Mucosa of stomach (tissue), 1 donor: Measurements from ENCODE around the gene SLC2A13.
"Not testable (repeated sequence)": the region's sequence is repeated elsewhere in the genome, so short reads cannot be mapped to it uniquely, and the experiment has no call there.

Experiments
- H3K27me3 ChIP-seq: one replicate; pipeline ENCODE4 v1.7.0; 2013; ENCODE audit warnings: mild to moderate bottlenecking, low read length; ENCODE audit not compliant: control insufficient read depth, insufficient read depth
- H3K36me3 ChIP-seq: one replicate; pipeline ENCODE4 v1.7.0; 2013; ENCODE audit warnings: low read length; ENCODE audit not compliant: control insufficient read depth, insufficient read depth
- H3K4me1 ChIP-seq: one replicate; pipeline ENCODE4 v1.7.0; 2013; ENCODE audit warnings: mild to moderate bottlenecking, low read length; ENCODE audit not compliant: control insufficient read depth, insufficient read depth
- H3K4me3 ChIP-seq: one replicate; pipeline ENCODE4 v1.7.0; 2013; ENCODE audit warnings: low read length
- H3K9ac ChIP-seq: one replicate; pipeline ENCODE4 v1.7.0; 2013; ENCODE audit warnings: mild to moderate bottlenecking, low read length, moderate library complexity
- H3K9me3 ChIP-seq: one replicate; pipeline ENCODE4 v1.7.0; 2013; ENCODE audit warnings: mild to moderate bottlenecking, low read length, moderate library complexity; ENCODE audit not compliant: control insufficient read depth
- donor health status: Pancreatic carcinoma.

Gene SLC2A13

DNA sequence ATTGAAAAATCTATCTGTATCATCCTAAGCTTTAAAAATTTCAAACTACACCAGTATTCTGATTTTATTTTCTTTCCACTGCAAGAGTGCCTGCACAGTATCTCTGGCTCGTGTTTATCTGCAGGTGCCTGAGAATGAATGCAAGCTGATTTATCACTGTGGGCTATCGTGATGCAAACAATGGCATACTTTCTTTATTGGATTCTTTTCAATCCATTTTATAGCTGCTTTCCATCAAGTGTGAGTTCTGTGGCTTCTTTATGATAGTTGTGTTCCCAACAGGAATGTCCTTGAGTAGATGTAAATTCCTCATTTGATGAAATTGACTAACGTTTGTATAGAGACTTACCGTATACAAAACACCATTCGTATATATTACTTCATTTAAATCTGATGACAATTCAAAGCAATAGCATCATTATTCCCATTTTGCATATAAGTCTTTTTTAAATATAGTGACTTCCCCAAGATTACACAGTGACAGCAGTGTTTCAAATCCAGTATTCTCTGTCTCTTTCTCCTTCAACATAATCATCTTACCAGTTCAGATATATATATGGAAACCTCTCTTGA lies 326.0 kb downstream of the SLC2A13 start:
- no peaks in the 10 kb centered on the region for H3K4me1 ChIP-seq
- H3K4me3 ChIP-seq, result no peak overlapping the region
- no peaks in the 10 kb centered on the region for H3K36me3 ChIP-seq
- H3K9ac ChIP-seq, result no peak overlapping the region
- no peaks in the 10 kb centered on the region for H3K27me3 ChIP-seq
- no peaks in the 10 kb centered on the region for H3K9me3 ChIP-seq

DNA sequence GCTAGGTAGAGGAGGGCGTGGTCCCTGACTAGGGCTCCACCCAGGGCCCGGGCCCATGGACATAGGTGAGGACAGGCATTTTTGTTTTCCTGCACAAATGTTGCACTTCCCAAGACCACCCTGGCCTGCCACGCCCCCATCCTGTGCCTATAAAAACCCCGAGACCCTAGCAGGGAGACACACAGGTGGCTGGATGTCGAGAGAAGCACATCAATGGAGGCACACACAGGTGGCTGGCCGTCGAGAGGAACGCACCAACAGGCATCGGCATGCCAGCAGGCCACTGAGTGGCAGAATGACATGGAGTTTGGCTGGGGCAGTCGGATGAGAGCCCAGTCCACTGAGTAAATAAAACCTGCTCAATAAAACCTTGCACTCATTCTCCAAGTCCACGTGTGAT lies 328.4 kb downstream of the SLC2A13 start:
- no peaks in the 10 kb centered on the region for H3K36me3 ChIP-seq
- no peaks in the 10 kb centered on the region for H3K4me1 ChIP-seq
- H3K27me3 ChIP-seq, result no peaks in the 10 kb centered on the region
- H3K4me3 ChIP-seq, result no peak overlapping the region
- no peaks in the 10 kb centered on the region for H3K9me3 ChIP-seq
- no peak overlapping the region for H3K9ac ChIP-seq

DNA sequence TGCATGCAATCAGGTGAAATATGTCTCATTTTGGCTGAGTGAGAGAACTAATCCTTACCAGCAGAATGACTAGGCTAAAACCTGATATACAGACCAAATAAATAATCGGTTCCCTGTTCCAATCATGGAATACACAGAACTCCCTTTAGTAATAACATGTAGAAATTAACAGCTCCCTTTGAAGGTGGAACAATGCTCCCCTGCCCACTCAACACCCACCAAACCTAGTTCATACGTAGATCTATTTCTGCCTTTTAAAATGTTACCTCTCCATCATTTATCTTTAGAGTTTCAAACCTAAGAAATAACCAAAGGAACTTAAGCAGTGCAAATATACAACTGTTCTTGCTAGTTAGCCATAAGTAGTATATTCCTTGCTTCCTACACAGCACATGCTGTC lies 332.6 kb downstream of the SLC2A13 start:
- Histone ChIP-seq H3K4me3 (no peak overlapping the region), H3K27me3 (no peaks in the 10 kb centered on the region), H3K9me3 (no peaks in the 10 kb centered on the region), H3K36me3 (no peaks in the 10 kb centered on the region), H3K9ac (no peak overlapping the region), H3K4me1 (no peaks in the 10 kb centered on the region)

DNA sequence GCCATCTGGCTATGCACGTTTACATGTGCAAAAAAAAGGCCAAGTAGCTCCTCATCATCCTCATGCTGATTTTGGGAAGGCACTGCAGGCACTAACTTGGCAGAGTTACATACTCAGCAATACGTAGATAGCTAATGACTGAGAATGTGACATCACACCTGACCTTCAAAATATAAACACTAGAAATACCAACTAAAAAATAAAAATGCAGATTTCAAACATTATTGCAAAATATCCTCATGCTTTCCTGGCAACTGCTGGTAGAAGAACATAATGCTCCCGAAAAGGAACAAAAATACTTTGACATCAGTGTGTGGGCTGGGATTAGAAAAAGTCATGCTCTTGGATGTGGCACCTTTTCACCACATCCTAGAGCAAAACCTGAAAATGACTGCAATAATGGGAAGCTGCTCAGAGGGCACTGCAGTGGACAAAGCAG lies 333.0 kb downstream of the SLC2A13 start:
- Histone ChIP-seq H3K27me3 (no peaks in the 10 kb centered on the region), H3K9ac (no peak overlapping the region), H3K36me3 (no peaks in the 10 kb centered on the region), H3K4me3 (no peak overlapping the region), H3K4me1 (no peaks in the 10 kb centered on the region), H3K9me3 (no peaks in the 10 kb centered on the region)

DNA sequence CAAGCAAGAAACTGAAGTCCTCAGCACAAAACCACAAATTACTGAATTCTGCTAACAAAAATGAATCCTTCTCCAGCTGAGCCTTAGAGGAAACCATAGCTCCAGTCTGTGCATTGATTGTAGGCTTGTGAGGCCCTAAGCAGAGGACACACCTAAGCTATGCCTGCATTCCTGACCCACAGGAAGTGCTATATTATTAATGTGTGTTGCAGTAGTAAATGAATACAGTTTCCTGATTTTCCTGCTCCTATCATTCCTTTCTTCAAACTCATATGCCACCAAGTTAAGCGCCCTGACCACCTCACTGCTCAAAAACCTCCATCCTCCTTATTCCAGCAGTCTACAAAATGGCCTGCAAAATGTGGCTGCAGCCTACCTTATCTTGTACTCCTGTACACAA lies 334.4 kb downstream of the SLC2A13 start:
- Histone ChIP-seq H3K4me1 (no peaks in the 10 kb centered on the region), H3K9ac (no peak overlapping the region), H3K36me3 (no peaks in the 10 kb centered on the region), H3K9me3 (no peaks in the 10 kb centered on the region), H3K27me3 (no peaks in the 10 kb centered on the region), H3K4me3 (no peak overlapping the region)

DNA sequence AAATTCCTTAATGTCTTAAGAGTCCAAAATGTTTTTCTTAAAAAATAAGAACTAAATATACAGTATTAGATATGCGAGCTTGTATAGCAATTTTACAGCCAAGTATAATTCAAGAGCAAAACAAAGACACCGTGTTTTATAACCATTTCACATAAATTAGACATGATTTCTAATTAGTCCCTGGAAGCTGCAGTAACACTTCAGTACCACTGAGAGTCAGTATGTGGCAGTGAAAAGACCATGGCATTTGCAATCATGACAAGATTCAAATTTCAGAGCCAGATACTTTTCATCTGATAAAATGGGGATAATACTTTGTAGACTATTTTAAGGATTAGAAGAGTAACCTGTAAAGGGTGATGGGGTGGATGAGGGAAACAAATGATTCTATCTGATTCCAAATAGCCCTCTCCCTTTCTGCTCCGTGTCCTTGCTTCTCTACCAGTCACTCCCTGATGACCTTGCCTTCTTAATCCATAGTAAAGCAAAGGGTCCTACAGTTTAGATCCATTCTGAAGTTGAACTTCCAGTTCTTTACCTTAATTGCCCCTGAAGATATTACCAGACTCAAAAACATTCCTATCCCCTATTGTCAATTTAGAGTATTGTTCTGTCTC lies 340.8 kb downstream of the SLC2A13 start:
- H3K9me3 ChIP-seq, result no peaks in the 10 kb centered on the region
- no peaks in the 10 kb centered on the region for H3K36me3 ChIP-seq
- H3K27me3 ChIP-seq, result no peaks in the 10 kb centered on the region
- no peak overlapping the region for H3K4me3 ChIP-seq
- H3K9ac ChIP-seq, result no peak overlapping the region
- no peaks in the 10 kb centered on the region for H3K4me1 ChIP-seq

DNA sequence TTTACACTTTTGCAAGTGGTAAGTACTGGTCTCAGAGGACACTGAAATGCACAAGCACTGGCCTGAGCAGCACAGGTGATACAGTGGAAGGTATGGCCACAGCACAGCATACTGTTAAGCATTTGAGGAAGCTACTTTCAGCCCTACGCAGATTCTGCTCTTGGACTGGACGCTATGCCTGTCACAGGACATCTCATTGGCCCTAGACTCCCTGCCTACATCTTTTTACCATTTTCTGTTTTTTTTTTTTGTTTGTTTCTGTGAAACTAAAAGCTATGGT lies 342.1 kb downstream of the SLC2A13 start:
- Histone ChIP-seq H3K27me3 (no peaks in the 10 kb centered on the region), H3K9ac (no peak overlapping the region), H3K36me3 (no peaks in the 10 kb centered on the region), H3K9me3 (no peaks in the 10 kb centered on the region), H3K4me1 (no peaks in the 10 kb centered on the region), H3K4me3 (no peak overlapping the region)

DNA sequence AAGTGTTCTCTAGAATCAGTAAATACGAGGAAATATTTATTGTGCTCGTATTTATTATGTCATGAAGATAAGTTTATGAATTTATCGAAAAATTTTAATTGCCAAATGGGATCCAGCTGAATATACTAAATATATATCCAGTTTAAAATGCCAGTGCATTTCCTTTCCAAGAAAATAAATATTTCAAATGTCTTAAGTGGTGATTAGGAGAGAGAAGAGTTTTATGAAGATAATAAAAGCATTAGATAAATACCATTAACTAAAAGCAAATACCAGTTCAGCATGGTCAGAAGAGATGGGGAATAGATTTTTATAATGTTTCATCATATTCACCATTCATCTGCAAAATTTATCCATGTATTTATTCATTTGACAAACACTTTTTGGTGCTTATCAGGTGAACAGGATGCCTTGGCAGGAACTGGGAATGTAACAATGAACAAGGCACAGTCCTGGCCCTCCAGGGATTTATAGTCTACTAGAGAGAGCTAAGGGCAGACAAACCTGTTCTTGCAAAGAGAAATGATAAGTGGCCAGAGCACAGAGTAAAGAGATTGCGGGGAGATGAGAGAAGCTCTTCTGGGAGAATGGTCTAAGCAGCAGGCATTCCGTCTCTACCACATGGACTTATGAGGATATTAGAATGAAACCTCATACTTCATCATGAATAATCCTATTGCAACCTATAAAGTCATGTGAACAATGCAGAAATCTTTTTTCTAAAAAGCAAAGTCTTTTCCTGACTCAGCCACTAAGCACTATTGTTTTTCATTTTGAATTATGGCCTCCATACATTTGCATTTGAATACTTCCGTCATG lies 342.6 kb downstream of the SLC2A13 start:
- no peaks in the 10 kb centered on the region for H3K36me3 ChIP-seq

DNA sequence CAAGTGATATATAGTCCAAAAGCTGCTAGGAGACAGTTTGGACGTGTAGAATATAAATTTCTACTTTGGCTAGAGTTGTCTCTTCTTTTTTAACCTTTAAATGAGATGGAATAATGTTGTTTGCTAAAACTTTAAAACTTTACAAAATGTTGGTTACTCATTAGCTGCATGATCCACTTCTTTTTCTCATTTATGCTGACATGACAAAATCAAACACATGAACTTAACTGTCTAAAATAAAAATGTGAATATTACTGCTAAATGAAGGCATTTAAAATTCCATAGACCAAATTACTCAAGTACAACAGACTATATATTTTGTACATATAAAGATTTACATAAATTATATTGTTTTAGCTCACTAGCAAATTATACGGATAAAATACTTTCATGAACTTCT lies 350.4 kb downstream of the SLC2A13 start:
- Histone ChIP-seq H3K27me3 (no peaks in the 10 kb centered on the region), H3K9me3 (no peaks in the 10 kb centered on the region), H3K4me3 (no peak overlapping the region), H3K4me1 (no peaks in the 10 kb centered on the region), H3K36me3 (no peaks in the 10 kb centered on the region), H3K9ac (no peak overlapping the region)

More for the DNA sequence above, 342.6 kb downstream of the SLC2A13 start:
- no peak overlapping the region for H3K4me3 ChIP-seq
- no peaks in the 10 kb centered on the region for H3K27me3 ChIP-seq
- no peaks in the 10 kb centered on the region for H3K4me1 ChIP-seq
- no peaks in the 10 kb centered on the region for H3K9me3 ChIP-seq
- no peak overlapping the region for H3K9ac ChIP-seq

DNA sequence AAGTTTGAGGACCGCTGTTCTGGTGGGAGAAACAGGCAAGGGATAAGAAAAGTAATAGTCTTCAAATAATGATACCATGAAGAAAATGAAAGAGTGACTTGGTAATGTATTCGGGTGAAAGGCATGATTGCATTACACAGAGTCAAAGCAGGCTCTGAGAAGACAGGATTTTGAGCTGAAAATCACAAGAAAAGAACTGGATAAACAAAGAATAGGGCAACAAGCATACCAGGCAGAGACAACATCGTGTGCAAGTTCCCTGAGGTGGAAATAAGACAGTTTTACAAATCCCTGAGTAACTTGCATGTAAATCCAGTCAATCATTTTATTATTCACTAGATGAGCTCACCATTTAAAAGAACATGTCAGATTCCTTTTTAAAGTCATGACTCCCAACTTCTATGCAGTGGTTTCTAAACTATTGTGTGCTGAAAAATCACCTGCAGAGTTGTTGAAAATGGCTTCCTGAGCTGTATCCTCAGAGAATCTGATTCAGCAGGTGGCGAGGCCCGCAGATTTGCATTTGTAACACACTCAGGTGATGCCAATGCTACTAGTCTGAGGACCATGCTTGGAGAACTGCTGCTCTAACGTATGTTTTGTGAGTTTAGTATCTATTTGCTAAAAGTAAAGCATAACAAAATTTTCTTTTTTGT lies 353.3 kb downstream of the SLC2A13 start:
- Histone ChIP-seq H3K9me3 (no peaks in the 10 kb centered on the region), H3K4me3 (no peak overlapping the region), H3K4me1 (no peaks in the 10 kb centered on the region), H3K9ac (no peak overlapping the region), H3K27me3 (no peaks in the 10 kb centered on the region), H3K36me3 (no peaks in the 10 kb centered on the region)

DNA sequence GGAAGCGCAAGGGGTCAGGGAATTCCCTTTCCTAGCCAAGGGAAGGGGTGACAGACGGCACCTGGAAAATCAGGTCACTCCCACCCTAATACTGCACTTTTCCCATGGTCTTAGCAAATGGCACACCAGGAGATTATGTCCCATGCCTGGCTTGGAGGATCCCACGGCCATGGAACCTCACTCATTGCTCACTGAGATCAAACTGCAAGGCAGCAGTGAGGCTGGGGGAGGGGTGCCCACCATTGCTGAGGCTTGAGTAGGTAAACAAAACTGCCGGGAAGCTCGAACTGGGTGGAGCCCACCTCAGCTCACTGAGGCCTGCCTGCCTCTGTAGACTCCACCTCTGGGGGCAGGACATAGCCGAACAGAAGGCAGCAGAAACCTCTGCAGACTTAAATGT lies 359.7 kb downstream of the SLC2A13 start:
- H3K9me3 ChIP-seq, H3K36me3 ChIP-seq, H3K4me3 ChIP-seq, H3K4me1 ChIP-seq, H3K9ac ChIP-seq, H3K27me3 ChIP-seq: not testable (repeated sequence)

DNA sequence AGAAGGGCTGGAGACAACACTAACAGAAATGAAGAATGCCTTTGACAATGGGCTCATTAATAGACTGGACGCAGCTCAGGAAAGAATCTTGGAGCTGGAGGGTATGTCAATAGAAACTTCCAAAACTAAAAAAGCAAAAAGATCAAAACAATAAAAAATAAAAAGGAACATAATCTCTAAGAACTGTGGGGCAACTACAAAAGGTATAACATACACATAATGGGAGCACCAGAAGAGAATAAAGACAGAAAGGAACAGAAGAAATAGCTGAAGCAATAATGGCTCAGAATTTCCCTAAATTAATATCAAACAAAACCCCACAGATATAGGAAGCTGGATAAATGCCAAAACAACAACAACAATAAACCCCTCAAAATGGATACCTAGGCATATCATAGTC lies 362.2 kb downstream of the SLC2A13 start:
- H3K9ac ChIP-seq, result no peak overlapping the region
- no peaks in the 10 kb centered on the region for H3K36me3 ChIP-seq

More for the DNA sequence above, 362.2 kb downstream of the SLC2A13 start:
- Histone ChIP-seq H3K4me3 (no peak overlapping the region), H3K9me3 (no peaks in the 10 kb centered on the region), H3K27me3 (no peaks in the 10 kb centered on the region), H3K4me1 (no peaks in the 10 kb centered on the region)
